ENCODE results near the gene GFY.

Gene GFY

GRCh38 chr19:49398001-49398615 is 27.1 kb upstream of the GFY start:
- H3K4me3 ChIP-seq (ENCODE audit: low read length), result no peak overlapping the region
- TF ChIP-seq, protein P1, sequence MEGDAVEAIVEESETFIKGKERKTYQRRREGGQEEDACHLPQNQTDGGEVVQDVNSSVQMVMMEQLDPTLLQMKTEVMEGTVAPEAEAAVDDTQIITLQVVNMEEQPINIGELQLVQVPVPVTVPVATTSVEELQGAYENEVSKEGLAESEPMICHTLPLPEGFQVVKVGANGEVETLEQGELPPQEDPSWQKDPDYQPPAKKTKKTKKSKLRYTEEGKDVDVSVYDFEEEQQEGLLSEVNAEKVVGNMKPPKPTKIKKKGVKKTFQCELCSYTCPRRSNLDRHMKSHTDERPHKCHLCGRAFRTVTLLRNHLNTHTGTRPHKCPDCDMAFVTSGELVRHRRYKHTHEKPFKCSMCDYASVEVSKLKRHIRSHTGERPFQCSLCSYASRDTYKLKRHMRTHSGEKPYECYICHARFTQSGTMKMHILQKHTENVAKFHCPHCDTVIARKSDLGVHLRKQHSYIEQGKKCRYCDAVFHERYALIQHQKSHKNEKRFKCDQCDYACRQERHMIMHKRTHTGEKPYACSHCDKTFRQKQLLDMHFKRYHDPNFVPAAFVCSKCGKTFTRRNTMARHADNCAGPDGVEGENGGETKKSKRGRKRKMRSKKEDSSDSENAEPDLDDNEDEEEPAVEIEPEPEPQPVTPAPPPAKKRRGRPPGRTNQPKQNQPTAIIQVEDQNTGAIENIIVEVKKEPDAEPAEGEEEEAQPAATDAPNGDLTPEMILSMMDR (IDR thresholded peaks at IDR 0.05; ENCODE audit: insufficient read depth, low read depth, low read length, missing control alignments), result no peak
- no peak for DNase-seq (ENCODE audit: low read depth)

GRCh38 chr19:49398931-49399330 is 26.3 kb upstream of the GFY start:
- DNase-seq (ENCODE audit: low read depth), result no peak
- TF ChIP-seq, protein P1 (IDR thresholded peaks at IDR 0.05; ENCODE audit: insufficient read depth, low read depth, low read length, missing control alignments), result no peak
- H3K4me3 ChIP-seq (ENCODE audit: low read length), result no peak overlapping the region

- peak; percentile 45 for DNase-seq (ENCODE audit: low read depth)
- TF ChIP-seq, protein P1 (IDR thresholded peaks at IDR 0.05; ENCODE audit: insufficient read depth, low read depth, low read length, missing control alignments), result no peak
- H3K4me3 ChIP-seq (ENCODE audit: low read length), result no peak overlapping the region
Measured at GRCh38 chr19:49400029-49400428, 25.2 kb upstream of the GFY start.

GRCh38 chr19:49403404-49404187 is 21.6 kb upstream of the GFY start:
- H3K4me3 ChIP-seq (ENCODE audit: low read length), result no peak overlapping the region
- DNase-seq (ENCODE audit: low read depth), result no peak
- TF ChIP-seq, protein P1 (IDR thresholded peaks at IDR 0.05; ENCODE audit: insufficient read depth, low read depth, low read length, missing control alignments), result no peak

DNA sequence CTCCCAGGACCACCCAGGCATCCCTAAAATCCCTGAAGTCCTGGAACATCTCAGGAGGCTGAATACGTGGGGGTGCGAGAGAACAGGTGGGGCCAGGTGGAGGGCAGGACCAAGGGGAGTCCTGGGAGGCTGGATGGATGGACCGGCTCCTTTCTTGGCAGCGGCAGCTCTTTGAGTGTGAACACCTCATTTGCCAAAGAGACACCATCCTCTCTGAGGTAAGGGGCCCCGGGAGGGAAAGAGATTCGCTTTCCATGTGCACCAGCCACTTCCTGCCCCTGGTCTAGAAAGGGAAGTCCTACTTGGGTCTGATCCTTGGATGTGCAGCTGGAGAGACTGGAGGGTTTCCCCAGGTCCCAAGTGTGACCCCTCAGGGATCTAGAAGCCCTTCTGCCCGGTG is 18.1 kb upstream of the GFY start:
- H3K4me3 ChIP-seq (ENCODE audit: low read length), result no peak overlapping the region
- TF ChIP-seq, protein P1 (IDR thresholded peaks at IDR 0.05; ENCODE audit: insufficient read depth, low read depth, low read length, missing control alignments), result no peak
- no peak for DNase-seq (ENCODE audit: low read depth)

DNA sequence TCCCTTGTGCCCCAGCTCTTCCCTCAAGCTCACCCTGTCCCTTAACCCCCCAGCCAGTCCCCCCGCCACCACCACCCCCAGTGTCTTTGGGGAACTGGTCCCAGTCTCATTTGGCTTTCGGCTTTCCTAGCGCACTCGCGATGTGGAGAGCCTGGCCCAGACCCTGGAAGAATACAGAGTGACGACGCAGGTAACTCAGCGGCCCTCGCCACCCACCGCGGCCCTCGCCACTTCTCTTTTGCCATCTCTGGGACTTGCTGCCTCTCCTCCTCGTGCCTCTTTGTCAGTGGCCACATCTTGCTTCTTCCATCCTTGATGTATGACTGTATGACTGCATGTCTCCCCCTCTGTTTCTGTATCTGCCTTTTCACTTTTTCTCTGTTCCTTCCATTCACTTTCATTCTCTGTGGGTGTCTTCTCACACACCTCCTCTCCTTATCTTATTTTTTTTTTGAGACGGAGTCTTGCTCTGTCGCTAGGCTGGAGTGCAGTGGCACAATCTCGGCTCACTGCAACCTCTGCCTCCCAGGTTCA is 17.6 kb upstream of the GFY start:
- no peak overlapping the region for H3K4me3 ChIP-seq (ENCODE audit: low read length)
- DNase-seq (ENCODE audit: low read depth), result no peak
- TF ChIP-seq, protein P1 (IDR thresholded peaks at IDR 0.05; ENCODE audit: insufficient read depth, low read depth, low read length, missing control alignments), result no peak
